BLaER1 treated with 17β-estradiol and CSF1 and Interleukin-3, amounts not matched to agents 10 nM and 100 nM (cell line): ENCODE results near the gene RPL32.

Source experiments
- H3K27ac ChIP-seq, 11 experiments: shearing (Covaris generic); formaldehyde crosslinking; 2 replicates each; pipeline ENCODE4 v1.8.1; 2022
- H3K27me3 ChIP-seq, 11 experiments: shearing (Covaris generic); formaldehyde crosslinking; 2 replicates each; pipeline ENCODE4 v1.8.1; 2022
- H3K36me3 ChIP-seq, 11 experiments: shearing (Covaris generic); formaldehyde crosslinking; 2 replicates each; pipeline ENCODE4 v1.8.1; 2022
- H3K4me1 ChIP-seq, 10 experiments: shearing (Covaris generic); formaldehyde crosslinking; 2 replicates each; pipeline ENCODE4 v1.8.1; 2022
- H3K4me2 ChIP-seq, 11 experiments: shearing (Covaris generic); formaldehyde crosslinking; 2 replicates each; pipeline ENCODE4 v1.8.1; 2022
- H3K4me3 ChIP-seq, 10 experiments: shearing (Covaris generic); formaldehyde crosslinking; 2 replicates each; pipeline ENCODE4 v1.8.1; 2022
- H3K9ac ChIP-seq, 11 experiments: shearing (Covaris generic); formaldehyde crosslinking; 2 replicates each; pipeline ENCODE4 v1.8.1; 2022
- H3K9me3 ChIP-seq, 11 experiments: shearing (Covaris generic); formaldehyde crosslinking; replicated peaks in 1 of 11; 2 replicates each; pipeline ENCODE4 v1.8.1; 2022
- H4K20me1 ChIP-seq, 11 experiments: shearing (Covaris generic); formaldehyde crosslinking; 2 replicates each; pipeline ENCODE4 v1.8.1; 2022
- Cebpa-rat ChIP-seq, 11 experiments: shearing (Covaris generic); IDR thresholded peaks; 2 replicates each; pipeline ENCODE4 v1.8.1; 2022

The RPL32 gene

DNA sequence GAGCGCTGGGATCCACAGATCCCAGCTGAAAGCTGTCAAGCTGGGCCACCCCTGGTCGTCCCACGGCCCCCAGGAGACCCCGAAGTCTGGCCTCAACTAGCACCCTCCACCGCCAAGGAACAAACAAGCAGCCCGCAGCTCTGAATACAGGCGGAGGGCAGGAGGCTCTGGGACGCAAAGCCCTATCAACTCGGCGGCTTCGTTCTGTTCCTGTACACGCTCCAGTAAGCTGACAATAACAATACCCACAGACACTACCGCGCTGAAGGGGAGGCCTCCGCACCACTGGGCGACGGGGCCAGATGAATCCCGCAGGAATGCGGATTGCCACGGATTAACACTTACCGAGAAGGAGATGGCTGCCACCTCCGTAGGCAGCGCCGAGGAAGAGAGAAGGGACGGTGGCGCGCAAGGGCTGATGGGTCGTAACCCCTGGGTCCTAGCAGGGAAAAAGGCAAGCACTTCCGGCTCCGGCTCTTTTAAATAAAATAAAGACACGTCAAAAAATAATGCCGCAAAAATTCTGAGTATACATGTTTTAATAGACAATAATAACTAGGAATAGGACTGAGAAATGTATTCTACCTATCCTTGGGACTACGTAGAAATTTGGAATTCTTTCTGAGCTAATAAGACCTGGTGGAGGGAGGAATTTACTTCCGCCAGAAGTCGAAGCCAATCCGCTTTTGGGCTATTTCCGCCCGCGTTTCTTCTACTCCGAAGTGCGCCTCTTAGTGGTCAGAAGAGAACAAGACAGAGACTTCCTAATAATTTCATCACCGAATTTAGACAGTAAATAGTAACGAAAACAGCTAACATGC is at the start of gene RPL32:
RPL32 (minus strand) TSS at position 417 of the 821 bp plus-strand sequence. CDS start 1,328 bp downstream, outside the sequence.
- peak within 1 kb of the TSS; percentile 94 to 100 (median 97) for H3K9ac ChIP-seq
- no peak; a peak in 1 of 22 replicates for TF ChIP-seq Cebpa-rat (IDR thresholded peaks at IDR 0.05)

DNA sequence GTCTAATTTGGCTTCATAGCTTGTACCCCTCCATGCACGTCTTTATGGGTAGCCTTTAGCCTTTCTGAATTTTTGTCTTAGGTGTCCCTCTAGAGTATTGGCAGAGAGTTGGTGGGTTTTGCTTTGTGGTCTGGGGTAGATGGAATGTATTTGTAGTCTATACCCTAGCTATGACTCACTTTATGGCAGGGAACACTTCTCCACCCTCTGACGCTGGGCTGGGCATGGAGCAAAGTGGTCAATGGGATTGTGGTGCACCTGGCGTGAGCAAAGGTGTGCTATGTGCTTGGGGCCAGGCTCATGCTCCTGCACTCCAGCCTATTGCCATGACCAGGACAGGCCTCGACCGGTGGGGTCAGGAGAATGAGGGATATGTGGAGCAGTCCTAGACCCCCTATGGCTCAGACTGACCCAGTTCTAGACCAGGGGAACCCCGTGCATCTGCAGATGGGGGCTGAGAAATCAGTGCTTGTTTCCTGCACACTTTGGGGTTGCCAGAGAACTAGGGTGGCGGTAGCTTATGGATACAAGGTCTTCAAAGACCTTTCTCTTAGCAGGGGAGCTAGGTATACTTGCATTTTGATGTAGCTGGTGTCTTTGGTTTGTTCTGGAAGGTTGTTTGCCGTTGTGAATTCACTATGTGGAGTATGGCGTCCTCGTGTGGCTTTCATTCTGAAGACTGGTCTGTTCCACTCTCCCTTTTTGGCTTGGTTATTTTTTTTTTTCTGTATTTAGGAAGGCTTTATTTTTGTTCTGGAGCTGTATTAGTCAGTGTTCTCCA is 49.4 kb upstream of the RPL32 start:
- H3K4me2 ChIP-seq = no peak overlapping the region
- peaks cover 17 to 29% (median 25%) of the 10 kb centered on the region in 11 experiments; a peak in 21 of 22 replicates for H3K27me3 ChIP-seq
- no peaks in the 10 kb centered on the region for H3K36me3 ChIP-seq

More for the DNA sequence above, at the start of gene RPL32:
- Histone ChIP-seq H3K4me1 (peaks cover 36 to 48% (median 42%) of the 10 kb centered on the region in 10 experiments), H3K27ac (peak within 1 kb of the TSS; percentile 93 to 99 (median 98)), H3K27me3 (no peaks in the 10 kb centered on the region), H3K4me3 (peak within 1 kb of the TSS; percentile 83 to 97 (median 91)), H3K9me3 (no peaks in the 10 kb centered on the region), H3K36me3 (peaks cover 39 to 45% (median 44%) of the 10 kb centered on the region in 11 experiments), H4K20me1 (peaks cover 41 to 49% (median 44%) of the 10 kb centered on the region in 11 experiments), H3K4me2 (peak within 1 kb of the TSS; percentile 81 to 98 (median 95))

DNA sequence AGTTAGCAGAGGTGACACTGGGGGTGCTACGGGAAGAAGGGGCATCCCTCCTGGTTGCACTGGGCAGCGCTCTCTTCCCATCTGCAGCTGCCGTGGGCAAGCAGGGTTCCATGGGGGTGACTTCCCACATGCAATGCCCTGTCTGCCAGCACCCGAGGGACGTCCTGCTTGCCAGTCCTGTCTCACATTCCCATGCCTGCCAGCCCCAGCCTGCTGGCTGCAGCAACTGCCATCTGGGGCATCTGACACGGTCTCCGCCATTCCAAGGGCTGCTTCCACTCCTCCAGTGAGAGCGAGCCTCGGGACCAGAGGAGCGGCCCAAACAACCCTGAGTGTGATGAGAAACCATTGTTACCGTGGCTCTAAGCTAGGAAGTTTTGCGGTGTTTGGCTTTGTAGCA is 45.4 kb upstream of the RPL32 start:
- 0 out of 22 replicates have a peak, but pooled peaks cover 0 to 3% (median 0%) of the 10 kb centered on the region in 11 experiments for H4K20me1 ChIP-seq
- peaks cover 2 to 24% (median 18%) of the 10 kb centered on the region in 10 experiments; a peak in 19 of 20 replicates for H3K4me1 ChIP-seq
- no peak overlapping the region for H3K9ac ChIP-seq
- no peak overlapping the region for H3K4me3 ChIP-seq
- peaks cover 17 to 29% (median 25%) of the 10 kb centered on the region in 11 experiments; a peak in 21 of 22 replicates for H3K27me3 ChIP-seq
- no peak for TF ChIP-seq Cebpa-rat (IDR thresholded peaks at IDR 0.05)
- peaks cover 0 to 19% (median 11%) of the 10 kb centered on the region in 11 experiments; a peak in 14 of 22 replicates for H3K9me3 ChIP-seq
- no peaks in the 10 kb centered on the region for H3K36me3 ChIP-seq
- H3K27ac ChIP-seq = no peak overlapping the region
- H3K4me2 ChIP-seq = peak overlapping the region in 6 of 11 experiments; percentile 43 to 67 (median 60); a peak in 4 of 22 replicates

More for the DNA sequence above, 49.4 kb upstream of the RPL32 start:
- no peak for TF ChIP-seq Cebpa-rat (IDR thresholded peaks at IDR 0.05)
- H4K20me1 ChIP-seq = peaks cover 0 to 17% (median 3%) of the 10 kb centered on the region in 11 experiments; a peak in 7 of 22 replicates
- no peak overlapping the region for H3K27ac ChIP-seq
- no peak overlapping the region for H3K9ac ChIP-seq
- no peak overlapping the region for H3K4me3 ChIP-seq
- H3K4me1 ChIP-seq = peaks cover 7 to 38% (median 31%) of the 10 kb centered on the region in 10 experiments; a peak in 19 of 20 replicates
- no peaks in the 10 kb centered on the region for H3K9me3 ChIP-seq

DNA sequence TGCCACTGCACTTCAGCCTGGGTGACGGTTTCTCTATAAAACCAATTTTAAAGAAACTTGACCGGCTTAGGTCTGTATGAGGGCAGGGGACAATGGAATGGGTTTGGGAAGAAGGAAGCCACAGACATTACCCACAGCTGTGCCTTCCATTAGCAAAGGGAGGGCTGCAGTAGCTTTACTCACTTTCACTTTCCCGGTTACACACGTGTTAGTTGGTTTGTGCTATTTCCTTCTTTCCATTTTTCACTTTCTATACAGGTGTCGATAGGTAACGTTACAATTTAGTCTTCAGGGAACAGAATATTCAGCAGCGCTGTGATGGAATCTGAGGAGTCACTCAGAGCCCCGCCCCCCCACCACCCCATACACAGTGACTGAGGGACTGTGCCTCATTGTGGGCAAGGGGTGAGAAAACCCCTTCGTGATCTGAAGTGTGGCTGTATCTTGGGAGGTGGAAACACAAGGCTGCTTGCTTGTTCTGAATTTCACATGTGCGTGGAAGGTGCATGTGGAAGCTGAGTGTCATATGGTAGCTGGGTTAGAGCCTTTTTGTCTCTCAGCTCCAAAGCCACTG is 44.8 kb upstream of the RPL32 start:
- Histone ChIP-seq H3K27ac (no peak overlapping the region), H3K4me3 (no peak overlapping the region), H3K36me3 (no peaks in the 10 kb centered on the region), H4K20me1 (no peaks in the 10 kb centered on the region), H3K4me1 (peaks cover 0 to 20% (median 15%) of the 10 kb centered on the region in 10 experiments; a peak in 15 of 20 replicates), H3K4me2 (peak overlapping the region; percentile 3 to 67 (median 52); a peak in 21 of 22 replicates), H3K9ac (no peak overlapping the region), H3K9me3 (peaks cover 0 to 19% (median 11%) of the 10 kb centered on the region in 11 experiments; a peak in 14 of 22 replicates), H3K27me3 (peaks cover 17 to 29% (median 25%) of the 10 kb centered on the region in 11 experiments; a peak in 21 of 22 replicates)
- no peak for TF ChIP-seq Cebpa-rat (IDR thresholded peaks at IDR 0.05)

DNA sequence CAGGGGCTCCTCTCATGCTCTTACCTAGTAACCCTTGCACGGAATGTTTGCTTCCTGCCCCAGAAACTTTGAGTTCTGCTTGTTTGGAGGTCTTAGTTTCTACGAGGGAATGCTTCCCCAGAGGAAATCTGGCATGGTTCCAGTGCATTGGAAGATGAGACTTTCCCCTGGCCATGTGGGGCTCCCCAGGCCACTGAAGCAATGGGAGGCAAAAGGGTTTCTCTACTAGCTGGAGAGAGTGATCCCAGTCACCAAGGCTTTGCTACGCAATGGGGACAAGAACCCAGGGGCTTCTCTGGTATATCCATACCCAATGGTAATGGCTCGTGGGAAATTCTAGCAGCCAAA is 44.2 kb upstream of the RPL32 start:
- peaks cover 0 to 19% (median 11%) of the 10 kb centered on the region in 11 experiments; a peak in 14 of 22 replicates for H3K9me3 ChIP-seq
- no peaks in the 10 kb centered on the region for H4K20me1 ChIP-seq
- H3K9ac ChIP-seq = no peak overlapping the region
- peak overlapping the region in 9 of 11 experiments; percentile 43 to 67 (median 54); a peak in 18 of 22 replicates for H3K4me2 ChIP-seq
- no peaks in the 10 kb centered on the region for H3K36me3 ChIP-seq
- no peak for TF ChIP-seq Cebpa-rat (IDR thresholded peaks at IDR 0.05)
- peaks cover 0 to 20% (median 15%) of the 10 kb centered on the region in 10 experiments; a peak in 15 of 20 replicates for H3K4me1 ChIP-seq
- H3K27ac ChIP-seq = no peak overlapping the region
- peaks cover 13 to 26% (median 21%) of the 10 kb centered on the region in 11 experiments; a peak in 21 of 22 replicates for H3K27me3 ChIP-seq
- no peak overlapping the region for H3K4me3 ChIP-seq

DNA sequence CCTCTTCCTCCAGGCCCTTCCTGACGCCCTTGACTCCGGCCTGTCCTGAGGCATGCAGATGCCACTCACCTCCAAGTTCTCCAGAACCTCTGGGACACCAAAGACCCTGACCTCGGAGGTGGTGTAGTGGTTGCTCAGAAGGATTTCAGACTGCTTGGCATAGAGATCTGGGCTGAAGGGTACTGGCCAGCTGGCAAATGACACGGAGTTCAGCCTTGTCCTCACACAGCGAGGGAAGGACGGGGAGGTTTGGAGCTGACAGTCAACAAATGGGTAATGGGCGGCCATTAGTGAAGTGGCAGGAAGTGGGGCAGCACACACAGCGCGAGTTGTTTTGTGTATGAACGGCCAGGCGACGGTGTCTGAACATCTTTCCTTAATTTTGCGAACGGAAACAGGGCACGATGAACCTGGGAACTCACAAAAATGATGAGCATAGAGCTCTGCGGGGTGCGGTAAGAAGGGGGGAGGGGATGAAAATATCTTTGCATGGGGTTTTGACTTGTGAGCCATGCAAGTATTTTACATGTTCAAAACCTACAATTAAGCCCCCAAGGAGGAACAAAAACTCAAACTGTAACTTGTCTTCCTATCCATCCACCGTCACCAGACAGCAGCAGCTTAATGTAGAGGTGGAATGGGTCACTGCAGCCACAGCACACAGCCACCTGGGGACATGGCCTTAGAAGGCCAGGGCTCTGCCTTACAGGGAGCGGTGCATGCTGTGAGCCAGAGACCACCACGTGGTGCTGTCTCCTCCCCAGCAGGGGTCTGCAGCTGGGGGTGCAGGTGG is 43.6 kb upstream of the RPL32 start:
- Histone ChIP-seq H3K36me3 (no peaks in the 10 kb centered on the region), H3K27me3 (peaks cover 8 to 20% (median 16%) of the 10 kb centered on the region in 11 experiments; a peak in 20 of 22 replicates), H3K9ac (no peak overlapping the region), H4K20me1 (no peaks in the 10 kb centered on the region), H3K4me1 (peaks cover 0 to 20% (median 15%) of the 10 kb centered on the region in 10 experiments; a peak in 15 of 20 replicates), H3K27ac (no peak overlapping the region), H3K4me2 (peak overlapping the region in 8 of 11 experiments; percentile 43 to 67 (median 54); a peak in 12 of 22 replicates), H3K9me3 (peaks cover 0 to 19% (median 11%) of the 10 kb centered on the region in 11 experiments; a peak in 14 of 22 replicates), H3K4me3 (no peak overlapping the region)
- no peak for TF ChIP-seq Cebpa-rat (IDR thresholded peaks at IDR 0.05)

DNA sequence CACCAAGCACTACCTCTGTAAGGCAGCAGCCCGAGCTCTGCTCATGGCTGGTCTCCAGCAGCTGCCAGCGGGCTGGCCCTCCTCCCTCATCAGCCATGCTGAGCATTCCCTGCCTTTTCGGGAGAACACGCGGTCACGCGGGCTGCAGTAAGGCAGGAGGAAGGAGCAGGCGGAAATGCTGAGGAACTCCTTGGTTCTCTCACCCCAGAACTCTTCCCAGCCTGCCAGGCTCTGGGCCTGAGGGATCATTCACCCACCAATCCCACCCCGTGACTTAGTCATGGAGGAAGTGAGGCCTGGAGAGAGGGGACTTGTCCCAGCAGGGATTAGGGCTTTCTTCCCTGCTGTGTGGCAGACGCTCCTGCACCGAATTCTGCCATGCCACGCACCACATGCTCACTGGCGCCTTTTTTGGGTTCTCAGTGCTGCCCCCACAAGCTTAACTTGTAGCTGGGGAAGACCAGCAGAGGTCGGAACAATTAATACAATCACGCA is 42.9 kb upstream of the RPL32 start:
- Histone ChIP-seq H3K27me3 (peaks cover 5 to 13% (median 8%) of the 10 kb centered on the region in 11 experiments; a peak in 19 of 22 replicates), H3K9ac (no peak overlapping the region)

More for the DNA sequence above, 42.9 kb upstream of the RPL32 start:
- Histone ChIP-seq H4K20me1 (no peaks in the 10 kb centered on the region), H3K27ac (no peak overlapping the region), H3K4me2 (no peak overlapping the region), H3K4me1 (peaks cover 0 to 20% (median 15%) of the 10 kb centered on the region in 10 experiments; a peak in 15 of 20 replicates), H3K4me3 (no peak overlapping the region), H3K36me3 (no peaks in the 10 kb centered on the region), H3K9me3 (peaks cover 0 to 19% (median 11%) of the 10 kb centered on the region in 11 experiments; a peak in 14 of 22 replicates)
- no peak for TF ChIP-seq Cebpa-rat (IDR thresholded peaks at IDR 0.05)
